ENCODE results near the gene TIGD3. TPM values are rescaled to one million over a fixed set of nuclear protein-coding genes. Genes with fewer than 3 reads are reported as not detected.

TIGD3 gene
- polyA plus RNA-seq, 1 donor (not counting 4 experiments of a cell fraction or from before 2014, with no cell fraction given), result not detected

- no peak overlapping the region for H2AFZ ChIP-seq (ENCODE audit: control insufficient read depth, low read length)
- H3K4me1 ChIP-seq (ENCODE audit: control insufficient read depth, extremely low read depth, insufficient read depth, low read length), result no peaks in the 10 kb centered on the region
- H3K36me3 ChIP-seq (ENCODE audit: control insufficient read depth in 2 of 2, extremely low read depth in 1 of 2, insufficient read depth in 2 of 2, low read length in 2 of 2), result no peaks in the 10 kb centered on the region
- dilution Hi-C loops (cut with MboI; ENCODE audit: extremely low pct_ligation_motif_present, low sequenced_read_pairs), result no loop called here
- no peak overlapping the region for H3K4me2 ChIP-seq (ENCODE audit: control insufficient read depth, extremely low read depth, insufficient read depth, low read depth, low read length)
- FAIRE-seq (peak; percentile 43), DNase-seq (ENCODE audit: low read depth, low spot score) (no peak)
- no peaks in the 10 kb centered on the region for H3K9me1 ChIP-seq (ENCODE audit: control insufficient read depth, extremely low read depth, insufficient read depth, low read length)
- H4K20me1 ChIP-seq (ENCODE audit: control insufficient read depth, extremely low read depth, insufficient read depth, low read length), result no peaks in the 10 kb centered on the region
- no peaks in the 10 kb centered on the region for H3K79me2 ChIP-seq (ENCODE audit: control insufficient read depth, insufficient read depth, low read length)
- no peaks in the 10 kb centered on the region for H3K9me3 ChIP-seq (ENCODE audit: control insufficient read depth, low read depth, low read length)
- H3K27ac ChIP-seq (ENCODE audit: control insufficient read depth, insufficient read depth, low read length), result no peak overlapping the region
- H3K9ac ChIP-seq (ENCODE audit: control insufficient read depth, extremely low read depth, insufficient read depth, low read length), result no peak overlapping the region
- no peak overlapping the region for H3K4me3 ChIP-seq (ENCODE audit: control insufficient read depth in 2 of 3, extremely low read depth in 1 of 3, insufficient read depth in 2 of 3, low read depth in 1 of 3, low read length in 3 of 3)
- no peaks in the 10 kb centered on the region for H3K27me3 ChIP-seq (ENCODE audit: control insufficient read depth, extremely low read depth, insufficient read depth, low read length)
- TF ChIP-seq EZH2 (IDR thresholded peaks at IDR 0.05; ENCODE audit: low read length) (no peak), CTCF (optimal IDR thresholded peaks at IDR 0.05 in 1 of 3, IDR thresholded peaks at IDR 0.05 in 1 of 3, conservative IDR thresholded peaks at IDR 0.05 in 1 of 3; ENCODE audit: extremely low read depth in 1 of 3, insufficient read depth in 2 of 3, low read length in 3 of 3) (no peak)
Measured at GRCh38 chr11:65375012-65375411, 20.5 kb downstream of the TIGD3 start.

GRCh38 chr11:65376138-65376713, 21.7 kb downstream of the TIGD3 start:
- no peaks in the 10 kb centered on the region for H3K4me1 ChIP-seq (ENCODE audit: control insufficient read depth, extremely low read depth, insufficient read depth, low read length)
- H3K9me3 ChIP-seq (ENCODE audit: control insufficient read depth, low read depth, low read length), result no peaks in the 10 kb centered on the region
- H3K9ac ChIP-seq (ENCODE audit: control insufficient read depth, extremely low read depth, insufficient read depth, low read length), result no peak overlapping the region
- H3K36me3 ChIP-seq (ENCODE audit: control insufficient read depth in 2 of 2, extremely low read depth in 1 of 2, insufficient read depth in 2 of 2, low read length in 2 of 2), result no peaks in the 10 kb centered on the region
- H3K4me3 ChIP-seq (ENCODE audit: control insufficient read depth in 2 of 3, extremely low read depth in 1 of 3, insufficient read depth in 2 of 3, low read depth in 1 of 3, low read length in 3 of 3), result no peak overlapping the region
- no peak overlapping the region for H3K4me2 ChIP-seq (ENCODE audit: control insufficient read depth, extremely low read depth, insufficient read depth, low read depth, low read length)
- no peaks in the 10 kb centered on the region for H3K79me2 ChIP-seq (ENCODE audit: control insufficient read depth, insufficient read depth, low read length)
- no peak for DNase-seq (ENCODE audit: low read depth, low spot score)
- dilution Hi-C loops (cut with MboI; ENCODE audit: extremely low pct_ligation_motif_present, low sequenced_read_pairs), result no loop called here
- no peaks in the 10 kb centered on the region for H3K9me1 ChIP-seq (ENCODE audit: control insufficient read depth, extremely low read depth, insufficient read depth, low read length)
- no peak overlapping the region for H3K27ac ChIP-seq (ENCODE audit: control insufficient read depth, insufficient read depth, low read length)
- H3K27me3 ChIP-seq (ENCODE audit: control insufficient read depth, extremely low read depth, insufficient read depth, low read length), result no peaks in the 10 kb centered on the region
- TF ChIP-seq CTCF (optimal IDR thresholded peaks at IDR 0.05 in 1 of 3, IDR thresholded peaks at IDR 0.05 in 1 of 3, conservative IDR thresholded peaks at IDR 0.05 in 1 of 3; ENCODE audit: extremely low read depth in 1 of 3, insufficient read depth in 2 of 3, low read length in 3 of 3), result no peak
- no peak for TF ChIP-seq EZH2 (IDR thresholded peaks at IDR 0.05; ENCODE audit: low read length)
- H2AFZ ChIP-seq (ENCODE audit: control insufficient read depth, low read length), result no peak overlapping the region
- H4K20me1 ChIP-seq (ENCODE audit: control insufficient read depth, extremely low read depth, insufficient read depth, low read length), result no peaks in the 10 kb centered on the region
- no peak for FAIRE-seq
